C4-2B (cell line): Measurements from ENCODE around the gene SECISBP2.

Experiments used
- H3K27ac ChIP-seq: fragments of 450-650 bp; 2 replicates; pipeline ENCODE4 v1.5.1; 2017
- CTCF ChIP-seq: fragments of 450-650 bp; conservative IDR thresholded peaks from 2 replicates; pipeline ENCODE4 v1.5.1; 2017; ENCODE audit warnings: mild to moderate bottlenecking
- ZFX ChIP-seq: fragments of 450-650 bp; IDR thresholded peaks from 2 replicates; pipeline ENCODE4 v1.6.1; 2017

The SECISBP2 gene

DNA sequence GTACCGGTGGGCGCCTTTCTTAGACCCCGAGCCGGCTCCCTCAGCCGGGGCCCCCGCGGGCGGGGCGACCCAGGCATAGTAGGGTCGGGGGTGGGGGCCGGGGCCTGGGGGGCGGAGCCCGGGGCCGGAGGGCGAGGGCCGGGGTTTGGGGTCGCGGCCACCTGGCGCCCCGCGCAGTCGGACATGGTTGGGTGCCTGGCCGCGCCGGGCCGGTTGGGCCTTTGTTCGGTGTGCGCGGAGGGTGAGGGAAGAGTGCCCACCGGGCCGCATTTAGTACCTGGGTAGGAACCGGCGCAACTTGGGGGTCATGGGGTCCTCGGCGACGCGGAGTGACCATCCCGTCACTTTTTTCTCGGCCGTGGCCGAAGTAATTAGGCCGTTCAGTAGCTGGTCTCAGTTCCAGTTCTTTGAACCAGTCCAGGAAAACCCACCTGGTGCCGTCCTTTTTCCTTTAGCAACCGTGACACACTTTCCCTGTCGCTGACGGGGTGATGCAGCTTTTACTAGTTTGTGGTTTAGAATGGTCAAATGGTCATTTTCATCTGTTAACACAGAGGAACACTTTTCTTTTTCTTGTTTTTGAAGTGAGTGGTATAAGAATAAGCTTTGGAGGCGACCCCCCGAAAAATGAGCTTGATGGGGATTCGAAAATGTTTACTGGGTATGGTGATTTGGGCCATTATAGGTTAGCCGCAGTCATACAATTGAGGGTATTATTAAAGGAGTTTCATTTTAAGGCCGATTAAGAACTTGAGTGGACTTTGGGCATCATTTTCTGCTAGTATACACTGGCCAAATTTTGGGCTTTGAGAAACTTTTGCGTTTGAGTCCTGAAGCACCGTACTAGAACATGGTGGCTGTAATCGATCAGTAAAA is 6.7 kb upstream of the SECISBP2 start:
- TF ChIP-seq CTCF = no peak
- TF ChIP-seq ZFX = peak; percentile 56
- peak overlapping the region; percentile 98 for H3K27ac ChIP-seq

DNA sequence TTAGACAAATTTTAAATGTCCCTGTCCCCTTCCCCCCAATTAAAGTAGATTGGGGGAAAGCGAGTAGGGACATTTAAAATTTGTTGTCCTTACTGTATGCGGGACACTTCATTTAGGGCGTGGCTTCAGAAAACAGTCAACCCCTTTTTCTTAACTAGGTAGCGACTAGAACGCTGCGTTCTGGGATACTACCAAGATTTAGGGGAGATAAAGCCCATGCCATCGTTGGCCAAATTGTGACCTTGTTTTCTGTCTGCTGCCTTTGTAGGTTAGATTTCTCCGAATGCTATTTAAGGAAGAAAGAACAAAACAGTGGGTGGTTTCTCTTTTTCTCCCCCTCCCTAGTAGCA is 6.1 kb upstream of the SECISBP2 start:
- no peak for TF ChIP-seq CTCF
- TF ChIP-seq ZFX = no peak

GRCh38 chr9:89313842-89314241 is 4.5 kb upstream of the SECISBP2 start:
- TF ChIP-seq CTCF = no peak
- no peak for TF ChIP-seq ZFX
- no peak overlapping the region for H3K27ac ChIP-seq

More for the DNA sequence above, 6.1 kb upstream of the SECISBP2 start:
- H3K27ac ChIP-seq = peak overlapping the region; percentile 98; the same call in 1 of the 2 replicates

GRCh38 chr9:89314955-89315354 is 3.3 kb upstream of the SECISBP2 start:
- H3K27ac ChIP-seq = no peak overlapping the region
- no peak for TF ChIP-seq ZFX
- no peak for TF ChIP-seq CTCF

- no peak overlapping the region for H3K27ac ChIP-seq
- TF ChIP-seq ZFX = no peak
- no peak for TF ChIP-seq CTCF
These were observed 2.8 kb upstream of the SECISBP2 start for GRCh38 chr9:89315482-89315881.

DNA sequence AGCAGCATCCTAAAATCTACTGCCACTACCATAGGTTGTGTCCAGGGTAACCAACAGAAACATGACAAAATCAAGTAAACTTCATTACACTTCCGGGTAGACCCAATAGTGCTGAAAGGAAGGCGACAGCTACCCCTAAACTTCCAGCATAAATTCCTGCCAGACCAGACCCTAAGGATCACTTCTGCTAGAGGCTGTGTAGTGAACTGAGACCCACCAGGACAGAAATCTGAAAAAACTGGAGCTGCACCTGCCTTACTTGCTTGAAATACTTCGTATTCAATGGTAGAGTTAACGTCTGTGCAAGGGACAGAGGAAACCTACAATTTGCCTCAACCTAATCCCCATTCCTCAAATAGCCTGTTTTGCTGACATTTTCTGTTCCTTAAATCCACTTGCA is 1.0 kb upstream of the SECISBP2 start:
- peak overlapping the region; percentile 92; the same call in 1 of the 2 replicates for H3K27ac ChIP-seq
- TF ChIP-seq ZFX (no peak), CTCF (no peak)

GRCh38 chr9:89319015-89319905 is 960 bp downstream of the SECISBP2 start:
- H3K27ac ChIP-seq = peak overlapping the region; percentile 92
- TF ChIP-seq ZFX (no peak), CTCF (peak; percentile 60)
